Skin epidermis (tissue), 12 donors: Measurements from ENCODE around the gene BPIFA2.
"Not testable (repeated sequence)": the region's sequence is repeated elsewhere in the genome, so short reads cannot be mapped to it uniquely, and the experiment has no call there.

Experiments
- H3K27ac ChIP-seq, 21 experiments: fragments of 200-600 bp; sonication (generic) in 11 of 21; one replicate each; pipeline ENCODE4 v1.5.0; 2020; ENCODE audit warnings: mild to moderate bottlenecking in 3 of 21, inconsistent platforms in 2 of 21, moderate library complexity in 2 of 21
- H3K4me3 ChIP-seq, 7 experiments: fragments of 200-600 bp; sonication (generic) in 2 of 7; one replicate each; pipeline ENCODE4 v1.5.0; 2020; ENCODE audit warnings: inconsistent platforms in 2 of 7, mild to moderate bottlenecking in 2 of 7, moderate library complexity in 1 of 7

Gene BPIFA2

DNA sequence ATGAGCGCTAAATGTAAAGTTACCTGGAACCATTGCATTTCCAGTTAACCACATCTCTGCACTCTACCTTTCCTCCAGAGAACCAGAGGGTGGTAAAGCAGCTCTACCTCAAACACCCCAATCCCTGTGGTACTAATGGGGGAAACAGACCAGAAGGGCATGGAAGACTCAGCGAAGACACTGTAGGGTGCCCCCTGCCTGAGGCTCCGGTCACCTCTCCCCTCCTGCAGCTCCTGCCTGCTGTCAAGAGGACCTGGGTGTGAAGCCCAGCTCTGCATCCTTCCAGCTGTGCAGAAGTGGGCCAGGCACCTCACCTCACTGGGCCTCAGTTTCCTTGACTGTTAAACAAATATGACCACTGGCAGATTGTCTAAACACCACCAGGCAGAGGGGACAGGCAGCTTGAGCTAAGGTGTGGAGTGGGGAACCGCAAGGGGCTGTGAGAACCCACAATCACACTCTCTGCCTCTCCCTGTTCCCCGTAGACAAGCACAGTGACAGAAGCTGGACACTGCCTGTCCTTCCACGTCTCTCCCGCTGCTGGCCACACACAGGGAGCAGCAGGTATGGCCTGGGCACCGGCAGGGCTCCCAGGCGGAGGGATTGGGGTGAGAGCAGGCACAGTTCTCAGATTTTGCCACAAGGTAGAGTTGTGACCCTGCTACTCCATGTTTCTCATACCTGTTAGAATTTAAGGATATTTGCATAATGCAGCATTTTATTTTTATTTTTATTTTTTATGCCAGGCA, 9.1 kb upstream of the BPIFA2 start:
- Histone ChIP-seq H3K27ac (no peak overlapping the region), H3K4me3 (no peak overlapping the region)

- H3K4me3 ChIP-seq = no peak overlapping the region
- no peak overlapping the region for H3K27ac ChIP-seq
Observed at GRCh38 chr20:33159713-33160112, 8.2 kb upstream of the BPIFA2 start.

GRCh38 chr20:33160681-33161080, 7.3 kb upstream of the BPIFA2 start:
- no peak overlapping the region for H3K27ac ChIP-seq
- H3K4me3 ChIP-seq = no peak overlapping the region

GRCh38 chr20:33162313-33162712, 5.6 kb upstream of the BPIFA2 start:
- H3K27ac ChIP-seq = no peak overlapping the region
- no peak overlapping the region for H3K4me3 ChIP-seq

GRCh38 chr20:33162753-33163152, 5.2 kb upstream of the BPIFA2 start:
- H3K4me3 ChIP-seq = no peak overlapping the region
- no peak overlapping the region for H3K27ac ChIP-seq

GRCh38 chr20:33163856-33164762, 3.9 kb upstream of the BPIFA2 start:
- Histone ChIP-seq H3K4me3 (no peak overlapping the region), H3K27ac (no peak overlapping the region)

DNA sequence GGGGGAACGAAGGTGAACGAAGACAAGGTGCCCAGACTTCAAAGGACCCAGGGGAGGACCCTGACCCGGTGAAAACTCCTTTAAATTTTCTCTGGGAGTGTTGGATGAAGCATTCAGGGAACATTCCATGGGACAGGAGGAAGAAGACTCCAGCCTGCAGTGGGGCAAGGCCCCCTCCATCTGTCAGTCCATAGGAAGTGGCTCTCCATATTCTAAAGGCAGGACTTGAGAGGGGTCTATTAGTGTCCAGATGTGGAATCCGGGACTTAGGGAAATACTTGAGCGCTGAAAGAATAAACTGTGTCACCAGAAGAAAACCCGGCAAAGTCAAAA, 3.2 kb upstream of the BPIFA2 start:
- Histone ChIP-seq H3K27ac (no peak overlapping the region), H3K4me3 (no peak overlapping the region)

DNA sequence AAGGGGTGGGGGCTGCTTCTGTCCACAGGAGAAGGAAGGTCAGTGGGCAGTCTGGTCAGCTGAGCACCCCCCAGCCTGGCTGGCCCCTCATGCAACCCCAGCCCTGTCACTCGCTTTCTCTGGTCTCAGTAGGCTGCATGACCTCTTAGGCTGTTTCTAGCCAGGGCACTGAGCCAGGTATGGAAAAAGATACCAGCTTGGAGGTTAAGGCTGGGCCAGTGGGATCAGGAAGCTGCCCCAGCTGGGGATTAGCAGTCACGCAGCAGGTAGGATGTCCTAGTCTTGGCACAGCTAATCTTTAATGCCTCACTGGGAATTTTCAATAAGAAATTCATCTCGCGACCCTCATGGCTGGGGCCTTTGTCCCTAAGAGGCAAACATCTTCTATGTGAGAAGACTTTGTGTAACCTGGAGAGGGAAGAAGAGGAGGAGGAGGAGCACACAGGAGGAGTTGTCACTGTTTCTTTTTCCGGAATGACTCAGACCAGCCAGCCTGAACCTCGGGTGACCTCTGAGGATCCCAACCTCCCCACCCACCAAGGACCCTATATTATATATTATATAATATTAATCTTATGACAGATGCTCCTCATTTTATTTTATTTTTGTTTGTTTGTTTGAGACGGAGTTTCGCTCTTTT, 2.4 kb upstream of the BPIFA2 start:
- Histone ChIP-seq H3K4me3 (no peak overlapping the region), H3K27ac (no peak overlapping the region)

DNA sequence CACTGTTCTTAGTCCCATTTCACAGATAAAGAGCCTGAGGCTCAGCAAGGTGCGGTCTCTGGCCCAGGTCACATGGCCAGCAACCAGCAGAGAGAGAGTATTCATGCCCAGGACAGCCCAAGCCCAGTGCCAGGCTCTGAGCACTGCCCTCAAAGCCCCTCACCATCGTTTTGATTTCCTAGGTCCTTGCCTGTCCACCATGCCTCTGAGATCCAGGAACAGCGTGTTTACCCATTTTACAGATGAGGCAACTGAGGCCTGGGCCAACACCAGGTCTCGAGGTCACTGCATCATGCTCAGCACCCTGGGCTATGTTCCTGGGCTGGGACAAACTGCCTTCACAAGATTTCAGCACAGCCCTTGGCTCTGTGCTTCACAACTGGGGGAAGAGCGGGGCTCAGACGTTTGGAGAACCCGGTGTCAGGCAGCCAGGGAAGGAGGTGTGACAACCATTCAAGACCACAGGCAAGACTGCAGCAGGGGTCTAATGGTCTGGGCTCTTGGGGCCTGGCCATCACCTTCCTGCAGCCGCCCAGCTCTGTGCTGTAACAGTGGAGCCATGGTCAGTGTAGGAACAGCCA, 1.3 kb upstream of the BPIFA2 start:
- Histone ChIP-seq H3K4me3 (no peak overlapping the region), H3K27ac (no peak overlapping the region)

DNA sequence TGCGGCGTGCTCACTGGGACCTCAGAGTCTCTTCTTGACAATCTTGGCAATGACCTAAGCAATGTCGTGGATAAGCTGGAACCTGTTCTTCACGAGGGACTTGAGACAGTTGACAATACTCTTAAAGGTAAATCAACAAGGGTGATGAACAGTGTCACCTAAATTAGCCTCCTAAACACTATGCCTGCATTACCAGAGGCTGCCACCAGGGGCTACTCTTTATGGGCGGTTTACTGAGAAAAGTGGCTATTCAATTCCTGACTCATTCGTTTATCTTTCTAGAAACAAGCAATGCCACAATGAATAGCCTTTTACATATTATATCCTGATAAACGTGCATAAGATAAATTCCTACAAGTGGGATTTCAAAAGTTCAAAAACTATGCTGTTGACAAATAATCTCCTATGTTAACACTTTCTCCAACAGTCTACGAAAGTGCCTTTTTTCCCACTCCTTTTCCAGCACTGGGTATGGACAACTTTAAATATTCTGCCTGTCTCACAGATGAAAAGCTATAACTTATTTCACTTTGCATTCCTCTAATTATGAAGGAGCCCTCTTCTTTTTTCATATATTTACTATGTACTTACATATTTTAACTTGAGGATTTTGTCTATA, 1.3 kb downstream of the BPIFA2 start:
- H3K4me3 ChIP-seq = no peak overlapping the region

DNA sequence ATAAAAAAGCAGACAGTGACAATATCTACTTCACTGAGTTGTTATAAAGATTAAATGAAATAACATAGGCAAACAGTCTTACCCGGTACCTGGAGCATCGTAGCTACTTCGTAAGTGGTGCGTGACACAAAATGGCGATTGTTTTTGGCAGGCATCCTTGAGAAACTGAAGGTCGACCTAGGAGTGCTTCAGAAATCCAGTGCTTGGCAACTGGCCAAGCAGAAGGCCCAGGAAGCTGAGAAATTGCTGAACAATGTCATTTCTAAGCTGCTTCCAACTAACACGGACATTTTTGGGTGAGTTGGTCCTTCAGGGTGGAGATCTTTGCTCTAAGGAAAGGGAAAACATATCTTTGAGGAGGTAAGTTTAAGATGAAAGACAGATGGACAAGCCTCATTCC, 4.8 kb downstream of the BPIFA2 start:
- no peak overlapping the region for H3K4me3 ChIP-seq
- H3K27ac ChIP-seq = no peak overlapping the region

More for the DNA sequence above, 1.3 kb downstream of the BPIFA2 start:
- H3K27ac ChIP-seq = no peak overlapping the region

DNA sequence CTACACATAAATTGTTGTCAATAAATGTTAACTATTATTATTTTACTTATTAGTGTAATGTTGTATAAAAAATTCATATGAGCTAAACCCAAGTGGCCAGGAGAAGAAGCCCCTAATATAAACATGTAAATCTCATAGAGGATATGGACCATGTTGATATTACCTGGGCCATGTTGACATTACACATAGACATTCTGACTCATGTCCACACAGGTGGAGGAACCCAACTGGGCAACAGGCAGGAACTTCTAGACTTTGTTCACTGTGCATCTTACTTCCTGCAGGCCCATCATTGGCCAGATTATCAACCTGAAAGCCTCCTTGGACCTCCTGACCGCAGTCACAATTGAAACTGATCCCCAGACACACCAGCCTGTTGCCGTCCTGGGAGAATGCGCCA, 7.2 kb downstream of the BPIFA2 start:
- Histone ChIP-seq H3K4me3 (no peak overlapping the region), H3K27ac (no peak overlapping the region)

DNA sequence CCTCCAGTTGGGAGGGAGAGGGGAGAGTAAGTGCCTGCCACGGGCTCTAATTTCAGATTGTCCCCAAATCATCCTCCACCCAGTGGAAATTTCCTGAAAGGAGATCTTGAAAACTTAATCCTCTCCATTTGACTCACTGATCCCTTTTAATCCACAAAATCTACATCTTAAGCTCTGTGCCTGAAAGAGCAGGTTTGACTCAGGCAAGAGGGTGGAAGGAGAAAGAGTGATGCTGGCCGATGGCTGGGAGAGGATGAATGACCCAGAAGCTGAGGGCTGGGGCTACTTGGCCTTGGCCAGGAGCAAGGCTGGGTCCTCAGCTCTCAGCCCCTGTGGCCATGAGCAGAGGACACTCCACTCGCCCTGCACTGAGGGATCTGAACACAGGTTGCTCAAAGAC, 8.1 kb downstream of the BPIFA2 start:
- H3K27ac ChIP-seq = no peak overlapping the region

DNA sequence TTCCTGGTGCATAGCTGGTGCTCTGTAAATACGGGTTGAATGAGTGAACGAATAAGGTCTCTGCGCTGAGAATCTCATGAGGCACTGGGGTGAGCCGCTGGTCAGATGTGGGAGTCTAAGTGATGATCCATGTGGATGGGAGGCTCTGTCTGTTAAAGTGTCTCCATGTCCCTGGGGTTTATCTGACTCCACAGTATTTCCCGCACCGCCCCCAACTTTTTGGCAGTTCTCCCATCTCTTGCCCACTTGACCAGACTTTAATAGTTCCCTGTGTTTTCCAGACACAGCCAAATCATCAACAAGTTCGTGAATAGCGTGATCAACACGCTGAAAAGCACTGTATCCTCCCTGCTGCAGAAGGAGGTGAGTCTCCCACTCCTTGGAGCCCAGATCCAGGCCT, 9.9 kb downstream of the BPIFA2 start:
- Histone ChIP-seq H3K4me3 (no peak overlapping the region), H3K27ac (no peak overlapping the region)

More for the DNA sequence above, 8.1 kb downstream of the BPIFA2 start:
- H3K4me3 ChIP-seq = no peak overlapping the region

GRCh38 chr20:33178726-33179125, 10.8 kb downstream of the BPIFA2 start:
- no peak overlapping the region for H3K27ac ChIP-seq
- H3K4me3 ChIP-seq = no peak overlapping the region

GRCh38 chr20:33180169-33180568, 12.2 kb downstream of the BPIFA2 start:
- Histone ChIP-seq H3K4me3 (no peak overlapping the region), H3K27ac (no peak overlapping the region)

- no peak overlapping the region for H3K27ac ChIP-seq
- no peak overlapping the region for H3K4me3 ChIP-seq
Observed at GRCh38 chr20:33181482-33182093, 13.6 kb downstream of the BPIFA2 start.

DNA sequence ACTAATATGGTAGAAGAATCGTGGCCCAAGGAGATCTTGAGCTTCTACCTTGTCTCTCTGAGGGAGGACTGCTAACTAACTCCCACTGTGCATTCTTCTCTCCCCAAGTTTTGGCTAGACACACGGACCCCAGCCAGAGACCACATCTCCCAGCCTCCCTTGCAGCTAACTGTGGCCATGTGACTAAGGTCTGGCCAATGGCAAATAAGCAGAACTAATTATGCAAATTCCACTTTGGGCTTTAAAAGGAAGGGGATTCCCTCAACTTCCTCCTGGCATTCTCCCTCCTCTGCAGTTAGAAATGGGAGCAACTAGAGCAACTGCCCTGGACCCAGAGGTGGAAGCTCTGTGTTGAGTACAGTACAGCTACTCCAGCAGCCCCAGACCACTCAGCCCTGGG, 15.4 kb downstream of the BPIFA2 start:
- H3K4me3 ChIP-seq = no peak overlapping the region
- H3K27ac ChIP-seq = no peak overlapping the region

DNA sequence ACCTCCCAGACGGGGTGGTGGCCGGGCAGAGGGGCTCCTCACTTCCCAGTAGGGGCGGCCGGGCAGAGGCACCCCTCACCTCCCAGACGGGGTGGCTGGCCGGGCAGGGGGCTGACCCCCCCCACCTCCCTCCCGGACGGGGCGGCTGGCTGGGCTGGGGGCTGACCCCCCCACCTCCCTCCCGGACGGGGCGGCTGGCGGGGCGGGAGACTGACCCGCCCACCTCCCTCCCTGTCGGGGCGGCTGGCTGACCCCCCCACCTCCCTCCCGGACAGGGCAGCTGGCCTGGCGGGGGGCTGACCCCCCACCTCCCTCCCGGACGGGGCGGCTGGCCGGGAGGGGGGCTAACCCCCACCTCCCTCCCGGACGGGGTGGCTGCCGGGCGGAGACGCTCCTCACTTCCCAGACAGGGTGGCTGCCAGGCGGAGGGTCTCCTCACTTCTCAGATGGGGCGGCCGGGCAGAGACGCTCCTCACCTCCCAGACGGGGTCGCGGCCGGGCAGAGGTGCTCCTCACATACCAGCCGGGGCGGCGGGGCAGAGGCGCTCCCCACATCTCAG, 17.2 kb downstream of the BPIFA2 start:
- not testable (repeated sequence) for H3K4me3 ChIP-seq, H3K27ac ChIP-seq
